A549 (cell line): ENCODE results near the gene LRRC8A.

ENCODE experiments used
- JUNB ChIP-seq: fragments of >200 bp; sonication (Bioruptor Twin); formaldehyde crosslinking; IDR thresholded peaks from 2 replicates; pipeline ENCODE4 v1.6.1; 2016
- RCOR1 ChIP-seq: fragments of 150-350 bp; IDR thresholded peaks from 2 replicates; pipeline ENCODE4 v1.6.1; 2014; ENCODE audit warnings: antibody characterized with exemption, low read length, low read depth
- SMC3 ChIP-seq: fragments of >200 bp; sonication (Bioruptor Twin); formaldehyde crosslinking; IDR thresholded peaks from 3 replicates; pipeline ENCODE4 v1.6.1; 2018; ENCODE audit warnings: inconsistent platforms
- ZFP36 ChIP-seq: fragments of 450-650 bp; IDR thresholded peaks from 2 replicates; pipeline ENCODE4 v1.6.1; 2014; ENCODE audit warnings: borderline replicate concordance; ENCODE audit not compliant: partially characterized antibody
- TF ChIP-seq, protein P1 (sequence below): fragments of >200 bp; sonication (Bioruptor Twin); formaldehyde crosslinking; IDR thresholded peaks from 3 replicates; pipeline ENCODE4 v1.5.1; 2016
- TF ChIP-seq, protein P2 (sequence below): fragments of >200 bp; sonication (Bioruptor Twin); formaldehyde crosslinking; IDR thresholded peaks from 3 replicates; pipeline ENCODE4 v1.6.1; 2016

DNA sequence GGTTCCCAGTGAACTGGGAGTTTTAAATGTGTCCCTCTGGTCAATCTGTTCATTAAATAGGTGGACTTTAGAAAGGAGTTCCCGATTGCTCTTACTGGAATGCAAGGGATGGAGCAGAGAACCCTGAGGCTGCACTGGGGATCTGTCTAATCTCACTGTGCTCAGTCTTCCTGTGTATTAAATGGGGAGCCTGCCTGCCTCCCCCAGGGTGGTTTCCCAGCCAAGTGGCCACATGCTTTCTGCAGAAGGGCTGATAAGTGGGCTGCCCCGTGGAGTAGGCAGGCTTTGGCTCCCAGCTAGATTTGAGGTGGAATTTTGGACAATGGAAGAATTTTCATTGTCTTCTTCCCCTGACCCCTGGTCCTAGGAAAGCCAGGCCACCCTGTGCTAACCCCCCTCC is 24.8 kb downstream of the LRRC8A start:
- TF ChIP-seq, protein P1, sequence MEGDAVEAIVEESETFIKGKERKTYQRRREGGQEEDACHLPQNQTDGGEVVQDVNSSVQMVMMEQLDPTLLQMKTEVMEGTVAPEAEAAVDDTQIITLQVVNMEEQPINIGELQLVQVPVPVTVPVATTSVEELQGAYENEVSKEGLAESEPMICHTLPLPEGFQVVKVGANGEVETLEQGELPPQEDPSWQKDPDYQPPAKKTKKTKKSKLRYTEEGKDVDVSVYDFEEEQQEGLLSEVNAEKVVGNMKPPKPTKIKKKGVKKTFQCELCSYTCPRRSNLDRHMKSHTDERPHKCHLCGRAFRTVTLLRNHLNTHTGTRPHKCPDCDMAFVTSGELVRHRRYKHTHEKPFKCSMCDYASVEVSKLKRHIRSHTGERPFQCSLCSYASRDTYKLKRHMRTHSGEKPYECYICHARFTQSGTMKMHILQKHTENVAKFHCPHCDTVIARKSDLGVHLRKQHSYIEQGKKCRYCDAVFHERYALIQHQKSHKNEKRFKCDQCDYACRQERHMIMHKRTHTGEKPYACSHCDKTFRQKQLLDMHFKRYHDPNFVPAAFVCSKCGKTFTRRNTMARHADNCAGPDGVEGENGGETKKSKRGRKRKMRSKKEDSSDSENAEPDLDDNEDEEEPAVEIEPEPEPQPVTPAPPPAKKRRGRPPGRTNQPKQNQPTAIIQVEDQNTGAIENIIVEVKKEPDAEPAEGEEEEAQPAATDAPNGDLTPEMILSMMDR = no peak
- TF ChIP-seq RCOR1 (no peak), SMC3 (no peak), JUNB (no peak), ZFP36 (no peak)
- TF ChIP-seq, protein P2, sequence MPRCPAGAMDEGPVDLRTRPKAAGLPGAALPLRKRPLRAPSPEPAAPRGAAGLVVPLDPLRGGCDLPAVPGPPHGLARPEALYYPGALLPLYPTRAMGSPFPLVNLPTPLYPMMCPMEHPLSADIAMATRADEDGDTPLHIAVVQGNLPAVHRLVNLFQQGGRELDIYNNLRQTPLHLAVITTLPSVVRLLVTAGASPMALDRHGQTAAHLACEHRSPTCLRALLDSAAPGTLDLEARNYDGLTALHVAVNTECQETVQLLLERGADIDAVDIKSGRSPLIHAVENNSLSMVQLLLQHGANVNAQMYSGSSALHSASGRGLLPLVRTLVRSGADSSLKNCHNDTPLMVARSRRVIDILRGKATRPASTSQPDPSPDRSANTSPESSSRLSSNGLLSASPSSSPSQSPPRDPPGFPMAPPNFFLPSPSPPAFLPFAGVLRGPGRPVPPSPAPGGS = no peak
